ENCODE data around the gene GMCL1.

DNA sequence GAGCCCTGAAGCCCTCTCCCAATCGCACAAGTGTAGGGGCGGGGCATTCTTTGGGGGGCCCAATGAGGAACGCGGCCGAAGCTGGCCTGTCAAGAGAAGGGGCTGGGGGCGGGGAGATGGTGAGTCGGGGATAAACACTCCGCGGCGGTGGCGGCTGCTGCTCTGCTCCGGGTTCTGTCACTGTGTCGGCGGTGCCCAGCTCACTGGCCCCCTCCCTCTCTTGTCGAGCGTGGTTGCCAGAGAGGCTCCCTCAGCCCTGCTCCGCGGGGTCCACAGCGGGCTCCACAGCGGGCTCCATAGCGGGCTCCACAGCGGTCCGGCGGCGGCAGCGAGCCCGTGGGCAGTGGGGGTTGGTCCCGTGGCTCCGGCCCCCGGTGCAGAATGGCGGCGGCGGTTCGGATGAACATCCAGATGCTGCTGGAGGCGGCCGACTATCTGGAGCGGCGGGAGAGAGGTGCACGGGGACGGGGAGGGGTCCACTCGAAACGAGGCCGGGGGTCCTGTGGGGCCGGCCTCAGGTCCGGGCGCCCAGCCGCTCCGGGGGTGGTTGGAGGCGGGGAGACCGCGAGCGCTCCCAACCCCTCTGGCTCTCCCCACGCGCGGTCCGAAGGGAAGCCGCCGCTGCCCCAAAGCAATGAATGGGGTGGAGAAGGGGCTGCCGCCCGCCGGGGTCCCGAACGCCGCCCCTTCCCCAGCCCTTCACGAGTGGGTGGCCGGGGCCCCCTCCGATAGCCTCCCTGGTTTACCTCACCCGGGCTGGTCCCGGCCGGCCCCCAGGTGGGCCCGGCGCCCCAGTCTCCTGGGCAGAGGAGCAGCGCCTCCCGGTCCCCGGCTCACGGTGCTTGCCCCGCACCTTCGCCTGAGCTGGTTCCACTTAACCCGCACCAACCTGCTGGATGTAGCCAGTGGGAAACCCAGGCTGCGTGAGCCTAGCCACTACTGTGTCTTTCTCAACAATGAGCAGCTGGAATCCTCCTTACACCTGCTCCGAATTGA is 85.8 kb downstream of the GMCL1 start, which contains the start of gene MXD1:
- TF ChIP-seq POLR2AphosphoS5 (IDR thresholded peaks at IDR 0.05; ENCODE audit: low read depth, low read length): peak; percentile 52; the same call in 1 of the 2 replicates
- TF ChIP-seq POLR2A (IDR thresholded peaks at IDR 0.05; ENCODE audit: low read depth, low read length): no peak; the same call in 1 of the 2 replicates
- TF ChIP-seq TAF1 (IDR thresholded peaks at IDR 0.05; ENCODE audit: borderline replicate concordance, low read depth, low read length): peak; percentile 44; the same call in 1 of the 2 replicates

All from GM12892 (cell line).